Astrocyte of the cerebellum (primary cell): ENCODE measurements around the gene SH3BP4.

Source experiments
- DNase-seq: peaks from one replicate; pipeline ENCODE4 v3.0.0-alpha.2; 2011; ENCODE audit warnings: low read depth
- H3K4me3 ChIP-seq: 2 replicates; pipeline ENCODE4 v1.5.1; 2011; ENCODE audit warnings: mild to moderate bottlenecking, low read depth, low read length, moderate library complexity
- in situ Hi-C: cut with HindIII; loops from 2 replicates; pipeline ENCODE4 v1.10.0; 2017; ENCODE audit warnings: low sequenced_read_pairs
- TF ChIP-seq, protein P1 (sequence below): IDR thresholded peaks from 2 replicates; pipeline ENCODE4 v1.5.1; 2012; ENCODE audit warnings: low read length, low read depth, moderate library complexity, mild to moderate bottlenecking; ENCODE audit errors: missing control alignments

SH3BP4 gene

DNA sequence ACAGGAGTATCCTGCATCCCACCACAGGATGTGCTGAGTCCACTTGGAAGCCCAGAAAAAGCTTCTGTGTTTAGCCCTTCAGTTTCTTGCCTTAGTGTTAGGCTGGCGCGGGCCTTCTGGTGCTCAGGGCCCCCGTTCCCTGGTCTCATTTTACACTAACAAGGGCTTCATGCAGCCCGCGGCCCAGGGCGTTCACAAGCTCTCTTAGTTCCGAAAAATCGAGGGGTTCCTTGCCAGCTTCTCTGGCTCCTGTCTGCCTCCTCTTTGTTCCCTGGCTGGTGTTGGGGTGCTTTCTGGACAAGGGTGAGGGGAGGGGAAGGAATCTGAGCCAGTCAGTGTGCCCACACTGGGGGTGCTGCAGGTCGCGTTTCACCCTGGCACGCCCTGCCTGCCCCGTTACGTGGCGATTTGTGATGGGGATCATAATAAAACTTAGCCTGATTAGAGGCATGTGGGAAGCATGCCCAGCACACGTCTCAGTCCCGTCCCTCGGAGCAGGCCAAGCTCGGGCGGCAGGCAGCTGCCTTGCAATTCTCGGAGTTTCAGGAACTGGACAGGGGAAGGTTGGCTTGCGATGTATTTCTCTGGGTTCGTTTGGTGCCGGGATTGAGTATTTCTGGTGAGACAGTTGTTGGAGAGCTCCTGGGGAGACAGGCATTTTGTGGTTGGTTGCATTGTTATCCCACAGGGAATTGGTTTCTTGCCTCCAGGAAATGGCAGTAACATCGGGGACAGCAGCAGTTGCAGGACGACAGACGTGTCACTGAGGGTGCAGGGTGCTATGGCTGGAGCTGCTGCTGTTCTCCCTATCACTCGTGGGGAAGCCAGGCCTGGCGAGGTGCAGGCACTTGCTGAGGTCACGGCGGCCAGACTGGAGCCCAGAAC, 22.9 kb downstream of the SH3BP4 start:
- H3K4me3 ChIP-seq, result no peak overlapping the region
- TF ChIP-seq, protein P1, sequence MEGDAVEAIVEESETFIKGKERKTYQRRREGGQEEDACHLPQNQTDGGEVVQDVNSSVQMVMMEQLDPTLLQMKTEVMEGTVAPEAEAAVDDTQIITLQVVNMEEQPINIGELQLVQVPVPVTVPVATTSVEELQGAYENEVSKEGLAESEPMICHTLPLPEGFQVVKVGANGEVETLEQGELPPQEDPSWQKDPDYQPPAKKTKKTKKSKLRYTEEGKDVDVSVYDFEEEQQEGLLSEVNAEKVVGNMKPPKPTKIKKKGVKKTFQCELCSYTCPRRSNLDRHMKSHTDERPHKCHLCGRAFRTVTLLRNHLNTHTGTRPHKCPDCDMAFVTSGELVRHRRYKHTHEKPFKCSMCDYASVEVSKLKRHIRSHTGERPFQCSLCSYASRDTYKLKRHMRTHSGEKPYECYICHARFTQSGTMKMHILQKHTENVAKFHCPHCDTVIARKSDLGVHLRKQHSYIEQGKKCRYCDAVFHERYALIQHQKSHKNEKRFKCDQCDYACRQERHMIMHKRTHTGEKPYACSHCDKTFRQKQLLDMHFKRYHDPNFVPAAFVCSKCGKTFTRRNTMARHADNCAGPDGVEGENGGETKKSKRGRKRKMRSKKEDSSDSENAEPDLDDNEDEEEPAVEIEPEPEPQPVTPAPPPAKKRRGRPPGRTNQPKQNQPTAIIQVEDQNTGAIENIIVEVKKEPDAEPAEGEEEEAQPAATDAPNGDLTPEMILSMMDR, result no peak
- in situ Hi-C loops, result loop anchor here (25.0 kb wide), 2 partner anchors 287 to 412 kb away; no protein-coding TSS in a partner anchor
- DNase-seq, result peak; percentile 84

DNA sequence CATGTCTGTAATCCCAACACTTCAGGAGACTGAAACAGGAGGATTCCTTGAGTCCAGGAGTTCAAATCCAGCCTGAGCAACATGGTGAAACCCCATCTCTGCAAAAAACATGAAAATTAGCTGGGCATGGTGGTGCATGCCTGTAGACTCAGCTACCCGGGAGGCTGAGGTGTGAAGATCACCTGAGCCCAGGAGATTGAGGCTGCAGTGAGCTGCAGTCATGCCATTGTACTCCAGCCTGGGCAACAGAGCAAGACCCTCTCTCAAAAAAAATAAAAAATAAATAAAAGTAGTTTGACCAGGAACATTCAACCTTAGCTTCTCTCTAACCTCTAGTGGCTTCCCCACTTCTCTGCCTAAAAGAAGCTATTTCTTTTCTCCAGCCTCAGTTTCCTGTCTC, 23.8 kb downstream of the SH3BP4 start:
- in situ Hi-C loops, result no loop called here
- DNase-seq, result no peak
- no peak overlapping the region for H3K4me3 ChIP-seq
- TF ChIP-seq, protein P1, result no peak

DNA sequence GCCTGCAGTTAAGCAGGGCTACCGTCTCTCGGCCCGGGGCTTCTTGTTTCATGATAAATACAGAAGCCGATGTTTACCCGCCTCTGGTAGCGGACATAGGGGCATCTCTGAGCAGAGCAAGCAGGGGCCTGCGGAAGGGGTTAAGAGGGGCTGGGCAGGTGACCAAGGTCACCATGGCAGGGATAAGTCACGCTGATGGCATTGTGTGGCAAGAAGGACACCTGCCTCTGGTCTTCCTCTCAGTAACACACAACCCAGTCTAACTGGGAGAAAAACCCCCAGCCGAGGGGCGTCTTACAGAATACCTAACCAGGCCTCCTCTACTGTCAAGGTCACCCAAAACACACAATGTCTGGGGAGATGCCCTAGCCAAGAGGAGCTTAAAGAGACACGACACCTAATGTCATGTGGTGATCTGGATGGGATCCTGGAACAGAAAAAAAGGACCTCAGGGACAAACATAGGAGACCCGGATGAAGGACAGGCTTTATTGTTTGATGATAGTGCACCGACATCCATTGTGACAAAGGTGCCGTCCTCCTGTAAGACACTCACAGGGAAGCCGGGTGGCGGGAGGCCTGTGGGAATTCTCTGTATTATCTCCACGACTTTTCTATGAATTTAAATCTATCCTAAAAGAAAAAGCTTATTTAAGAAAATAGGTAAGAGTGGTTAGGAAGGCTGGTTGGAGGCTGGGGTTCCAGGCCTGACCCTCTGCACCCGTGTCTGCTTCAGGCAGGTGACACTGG, 24.8 kb downstream of the SH3BP4 start:
- in situ Hi-C loops, result no loop called here
- H3K4me3 ChIP-seq, result no peak overlapping the region
- no peak for DNase-seq
- TF ChIP-seq, protein P1, result no peak

DNA sequence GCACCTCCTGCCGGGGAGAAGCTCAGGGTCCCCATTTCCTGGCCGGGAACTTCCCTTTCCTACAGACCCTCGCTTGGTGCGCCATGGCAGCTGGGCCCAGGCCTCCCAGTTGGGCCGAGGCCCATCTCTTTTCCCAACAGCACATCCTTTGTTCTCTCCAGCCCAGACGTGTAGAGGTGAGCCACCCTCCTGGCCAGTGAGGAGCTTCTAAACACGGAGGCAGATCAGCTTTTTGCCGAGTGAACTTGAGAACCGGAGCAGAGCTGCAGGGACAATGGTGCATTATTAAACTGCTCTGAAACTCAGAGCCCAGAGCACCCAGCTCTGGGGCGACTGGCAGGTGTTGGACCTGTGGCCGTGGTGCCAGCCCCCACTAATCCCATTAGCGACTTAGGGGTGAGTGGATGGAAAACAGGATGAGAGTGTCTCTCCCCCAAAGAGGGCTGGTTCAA, 25.4 kb downstream of the SH3BP4 start:
- in situ Hi-C loops, result no loop called here
- TF ChIP-seq, protein P1, result no peak
- no peak for DNase-seq
- no peak overlapping the region for H3K4me3 ChIP-seq

DNA sequence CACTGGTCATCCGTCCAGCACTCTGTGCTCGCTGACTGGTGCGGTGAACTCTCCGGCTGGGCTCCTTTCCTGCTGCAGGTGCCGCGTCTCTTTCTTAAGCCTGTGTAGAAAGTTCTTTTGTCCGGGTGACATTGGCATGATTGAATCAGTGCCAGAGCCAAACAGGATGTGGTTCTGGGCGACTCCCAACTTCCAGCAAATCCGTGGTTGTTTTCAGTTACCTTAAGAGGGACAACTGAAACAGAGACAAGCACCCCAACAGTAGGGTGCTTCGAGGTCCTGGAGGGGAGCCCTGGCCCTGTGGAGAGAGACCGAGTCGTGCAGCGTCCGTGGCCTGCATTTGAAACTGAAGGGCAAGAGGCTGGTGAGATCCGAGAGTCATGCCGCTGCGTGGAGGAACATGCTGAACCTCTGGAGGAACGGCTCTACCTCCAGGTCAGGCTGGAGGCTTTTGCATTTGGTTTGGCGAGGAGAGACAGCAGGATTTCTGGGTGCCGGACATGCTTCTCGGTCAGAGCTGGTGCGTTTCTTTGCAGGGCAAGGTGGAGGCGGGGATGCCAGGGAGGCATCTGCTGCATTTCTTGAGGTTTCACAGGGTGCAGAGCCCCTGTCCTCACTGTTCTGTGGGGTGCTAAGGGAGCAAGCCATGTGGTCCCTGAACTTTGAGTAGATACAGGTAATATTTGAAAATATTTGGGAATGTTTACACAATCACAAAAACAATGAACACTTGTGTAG, 26.8 kb downstream of the SH3BP4 start:
- TF ChIP-seq, protein P1, result no peak
- no peak for DNase-seq
- in situ Hi-C loops, result no loop called here
- no peak overlapping the region for H3K4me3 ChIP-seq
